GM19324 (cell line): ENCODE results near the gene CNNM2.

ENCODE experiments used
- ATAC-seq: cut with Tn5 transposase; IDR thresholded peaks from one replicate; pipeline ENCODE4 v1.9.1; 2021; ENCODE audit warnings: mild to moderate bottlenecking, moderate library complexity; ENCODE audit not compliant: unreplicated experiment, low FRiP score

CNNM2 gene

DNA sequence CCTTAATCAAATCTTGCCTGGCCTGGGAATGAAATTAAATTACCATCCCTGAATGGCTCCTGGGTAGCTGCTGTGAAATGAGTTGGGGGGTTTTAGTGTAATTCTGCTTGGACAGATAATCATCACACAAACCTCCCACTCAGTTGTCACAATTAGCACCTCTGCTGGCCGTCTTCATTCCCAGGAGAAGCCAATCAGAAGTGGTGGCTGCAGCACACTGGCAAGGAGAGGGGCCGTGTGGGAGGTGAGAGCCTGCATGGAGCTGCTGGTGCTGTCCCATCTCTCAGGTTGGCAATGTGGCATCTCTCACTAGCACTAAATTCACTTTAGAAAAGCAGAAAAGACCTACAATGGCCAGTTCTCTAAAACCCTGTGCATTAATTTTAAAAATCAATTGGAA is 182.5 kb downstream of the CNNM2 start:
- no peak for ATAC-seq

DNA sequence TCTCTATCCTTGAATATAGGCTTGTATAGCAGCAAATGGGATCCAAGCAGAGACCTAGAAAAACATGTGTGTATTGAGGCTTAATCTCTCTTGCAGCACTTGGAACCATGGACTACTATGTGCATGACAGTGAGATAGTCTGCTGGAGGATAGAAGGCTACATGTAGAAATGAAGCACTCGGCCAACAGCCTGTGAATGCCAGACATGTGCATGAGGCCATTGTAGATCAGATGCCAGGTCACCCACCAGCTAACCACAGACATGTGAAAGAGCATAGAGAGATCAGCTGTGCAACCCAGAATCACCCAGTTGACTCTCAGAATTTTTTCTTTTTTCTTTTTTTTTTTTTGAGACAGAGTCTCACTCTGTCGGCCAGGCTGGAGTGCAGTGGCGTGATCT is 184.1 kb downstream of the CNNM2 start:
- no peak for ATAC-seq

DNA sequence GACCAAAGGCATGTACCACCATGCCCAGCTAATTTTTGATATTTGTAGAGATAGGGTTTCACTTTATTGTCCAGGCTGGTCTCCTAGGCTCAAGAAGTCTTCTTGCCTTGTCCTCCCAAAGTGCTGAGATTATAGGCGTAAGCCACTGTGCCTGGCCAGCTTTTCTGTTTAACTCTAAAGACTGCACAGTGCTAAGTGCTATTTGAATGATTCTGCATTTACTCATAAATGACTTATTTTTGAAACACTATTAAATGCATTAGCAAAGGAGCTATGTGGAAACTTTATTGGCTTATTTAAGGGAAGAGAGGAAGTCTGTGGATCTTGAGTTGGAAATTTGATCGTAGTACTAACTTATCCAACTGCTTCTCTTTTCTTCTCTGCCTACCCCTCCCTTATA is 185.9 kb downstream of the CNNM2 start:
- no peak for ATAC-seq

DNA sequence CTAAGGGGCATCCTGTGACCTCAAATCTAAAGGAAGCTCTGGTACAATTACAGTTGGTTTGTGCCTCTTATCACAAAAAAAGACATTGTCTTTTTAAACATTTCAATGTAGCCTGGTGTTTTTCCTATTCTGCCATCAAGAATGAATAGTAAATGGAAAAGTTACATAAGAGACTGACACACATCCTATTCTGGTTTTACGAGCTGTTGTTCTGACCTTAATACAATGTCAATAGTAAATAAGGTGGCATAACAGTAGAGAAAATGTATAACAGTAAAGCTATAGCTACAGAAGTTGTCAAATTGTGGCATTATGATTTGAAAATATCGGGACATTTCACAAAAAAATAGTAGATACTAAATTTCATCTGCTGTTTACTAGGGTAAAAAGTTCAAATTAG is 186.6 kb downstream of the CNNM2 start:
- no peak for ATAC-seq

DNA sequence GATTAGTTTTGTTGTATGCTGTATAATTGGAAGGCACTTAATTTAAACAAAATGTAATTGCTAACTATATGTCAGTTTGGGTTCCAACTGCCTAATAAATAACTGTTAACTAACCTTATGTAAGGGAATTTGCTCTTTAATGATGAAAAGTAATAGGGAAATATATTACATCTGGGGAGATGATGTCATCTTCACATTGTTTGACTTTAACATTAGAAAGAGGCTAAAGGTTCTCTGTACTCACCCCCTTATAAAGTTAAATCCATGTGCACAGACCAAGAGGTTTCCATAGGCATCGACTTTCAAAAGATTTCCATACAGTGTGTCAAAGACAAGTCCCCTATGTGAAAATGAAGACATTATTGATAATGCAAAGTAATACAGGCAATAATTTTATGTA is 187.4 kb downstream of the CNNM2 start:
- ATAC-seq = no peak

DNA sequence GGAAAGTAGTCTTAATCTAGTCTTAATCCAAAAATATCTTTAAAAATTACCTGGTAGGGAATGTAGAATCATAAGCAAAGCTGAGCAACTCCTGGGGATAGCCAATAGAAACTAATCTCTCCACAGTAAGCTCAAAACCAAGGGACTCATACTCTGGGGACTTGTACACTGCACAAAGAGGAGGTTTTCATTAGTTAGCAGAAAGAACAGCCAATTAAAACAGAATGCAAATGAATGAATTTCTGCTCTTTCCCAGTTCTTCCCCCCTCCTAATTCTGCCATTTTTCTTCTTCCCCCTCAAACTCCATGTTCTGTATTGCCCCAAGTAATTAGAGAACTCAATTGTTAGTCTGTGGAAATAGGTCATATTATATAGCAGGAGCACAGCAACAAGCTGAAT is 188.4 kb downstream of the CNNM2 start:
- ATAC-seq = no peak

DNA sequence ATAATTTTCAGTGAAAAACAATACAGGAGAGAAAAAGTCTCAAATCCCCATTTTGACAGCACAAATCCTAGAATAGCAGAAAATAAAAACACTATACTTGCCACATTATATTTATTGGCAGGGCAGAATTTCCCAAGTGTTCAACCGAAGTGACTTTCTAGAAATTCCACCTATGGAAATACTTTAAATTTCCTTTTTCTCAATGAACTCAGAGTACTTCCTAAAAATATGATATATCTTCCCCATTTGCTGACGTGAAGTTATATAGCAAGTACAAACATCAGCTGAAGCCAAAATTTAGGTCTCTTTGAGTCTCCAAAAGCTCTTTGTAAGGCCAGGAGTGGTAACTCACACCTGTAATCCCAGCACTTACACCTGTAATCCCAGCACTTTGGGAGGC is 191.7 kb downstream of the CNNM2 start:
- no peak for ATAC-seq

DNA sequence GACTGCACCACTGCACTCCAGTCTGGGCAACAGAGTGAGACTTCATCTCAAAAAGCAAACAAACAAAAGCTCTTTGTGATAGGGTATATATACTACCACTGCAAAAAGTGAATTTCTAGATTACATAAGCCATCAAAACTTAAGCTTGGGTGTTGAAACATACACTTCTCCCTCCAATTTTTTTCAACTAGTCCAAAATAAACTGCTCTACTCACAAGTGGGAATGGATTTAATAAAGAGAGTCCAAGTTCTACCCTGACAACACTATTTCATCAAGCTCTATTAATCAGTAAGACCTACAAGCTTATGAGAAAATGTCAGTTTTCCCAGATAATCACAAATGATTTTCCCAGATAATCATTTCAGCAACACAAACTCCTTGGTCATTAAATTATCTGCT is 192.3 kb downstream of the CNNM2 start:
- no peak for ATAC-seq

DNA sequence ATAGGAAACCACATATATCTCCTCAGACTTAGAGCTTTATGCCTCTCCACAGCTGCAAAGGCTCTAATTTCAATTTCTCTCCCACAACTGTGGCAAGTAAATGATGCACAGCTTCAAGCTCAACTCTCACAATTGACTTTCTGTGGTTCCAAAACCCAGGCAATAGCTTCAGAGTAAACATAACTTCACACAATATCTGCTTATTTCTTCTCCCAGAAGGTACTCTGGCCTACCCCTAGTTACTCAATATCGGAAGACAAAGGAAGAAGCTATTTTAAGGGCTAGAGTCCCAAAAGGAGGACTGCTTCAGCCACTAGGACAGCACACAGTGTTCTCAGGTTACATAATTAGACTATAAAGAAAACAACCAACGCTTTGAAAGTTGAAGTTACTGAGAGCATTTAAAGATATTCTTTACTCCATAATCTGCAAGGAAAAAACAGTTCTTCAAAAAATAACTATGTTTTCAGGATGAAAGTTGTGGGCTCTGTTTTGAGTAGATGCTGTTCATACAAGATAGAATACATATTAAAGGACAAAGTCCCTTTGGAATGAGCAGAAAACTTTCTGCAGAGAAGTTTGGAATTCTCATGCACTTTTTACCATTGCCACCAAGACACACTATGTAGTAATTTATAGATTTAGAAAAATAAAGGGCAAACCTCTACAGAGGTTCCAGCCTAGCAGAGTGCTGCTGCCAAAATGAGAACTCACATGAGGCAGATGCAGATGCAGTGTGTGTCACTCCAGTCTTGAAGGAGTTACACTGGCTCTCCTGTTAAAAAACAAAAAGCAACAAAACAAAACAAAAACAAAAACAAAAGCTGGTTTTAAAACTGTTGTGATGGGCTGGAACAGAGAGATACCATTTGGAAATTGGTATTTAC is 193.2 kb downstream of the CNNM2 start:
- peak; percentile 42 for ATAC-seq

DNA sequence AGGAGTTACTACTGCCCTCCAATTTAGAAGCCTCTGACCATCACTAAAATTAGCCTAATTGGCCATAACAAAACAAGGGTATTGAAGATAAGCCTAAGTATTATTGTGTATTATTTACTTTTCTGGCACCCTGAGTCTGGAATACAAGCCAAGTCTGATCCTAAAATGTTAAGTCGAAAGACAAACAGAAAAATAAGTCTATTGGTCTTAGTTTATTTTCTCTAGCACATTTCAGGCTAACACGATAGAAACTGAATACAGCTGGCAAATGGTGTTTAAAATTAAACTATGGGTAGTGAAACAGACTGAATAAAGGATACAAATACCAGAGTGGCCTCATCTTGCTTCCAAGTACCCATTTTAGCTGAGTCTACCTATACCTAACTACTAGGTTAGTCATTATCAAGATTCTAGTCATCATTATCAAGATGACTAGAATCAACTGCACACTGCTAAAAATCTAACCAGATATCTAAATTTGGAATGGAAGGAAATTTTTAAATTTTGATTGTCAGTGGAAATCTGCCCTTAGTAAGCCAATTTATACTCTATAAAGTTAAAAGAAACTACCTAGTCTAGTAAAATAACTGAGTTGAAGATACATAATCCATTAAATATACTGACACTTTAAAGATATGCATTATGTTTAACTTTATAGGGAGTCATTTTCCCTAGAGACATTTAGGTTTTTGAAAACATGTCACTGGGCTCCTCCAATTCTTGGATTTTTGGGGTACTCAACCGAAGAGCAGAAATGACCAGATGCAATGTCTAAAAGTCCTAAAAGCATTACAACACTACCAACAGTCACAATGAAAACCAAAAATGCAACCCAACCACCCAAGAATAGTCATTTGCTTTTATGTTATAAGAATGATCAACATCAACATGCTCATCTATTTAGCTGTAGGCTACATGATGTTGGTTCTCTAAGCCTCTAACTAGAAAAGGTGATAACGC is 194.1 kb downstream of the CNNM2 start:
- ATAC-seq = peak; percentile 51

DNA sequence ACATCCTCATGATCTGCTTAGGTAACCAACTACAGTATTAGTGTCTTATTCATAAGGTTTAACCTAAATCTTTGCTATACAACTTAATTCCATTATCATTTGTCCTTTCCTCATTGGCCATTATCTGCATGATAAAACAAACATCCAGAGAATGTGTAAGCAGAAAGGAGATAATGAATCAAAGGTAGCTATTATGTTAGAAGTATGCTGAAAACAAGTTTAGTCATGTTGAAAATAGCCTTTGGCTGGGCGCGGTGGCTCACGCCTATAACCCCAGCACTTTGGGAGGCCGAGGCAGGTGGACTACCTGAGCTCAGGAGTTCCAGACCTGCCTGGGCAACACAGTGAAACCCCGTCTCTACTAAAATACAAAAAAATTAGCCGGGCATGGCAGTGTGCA is 196.8 kb downstream of the CNNM2 start:
- no peak for ATAC-seq

DNA sequence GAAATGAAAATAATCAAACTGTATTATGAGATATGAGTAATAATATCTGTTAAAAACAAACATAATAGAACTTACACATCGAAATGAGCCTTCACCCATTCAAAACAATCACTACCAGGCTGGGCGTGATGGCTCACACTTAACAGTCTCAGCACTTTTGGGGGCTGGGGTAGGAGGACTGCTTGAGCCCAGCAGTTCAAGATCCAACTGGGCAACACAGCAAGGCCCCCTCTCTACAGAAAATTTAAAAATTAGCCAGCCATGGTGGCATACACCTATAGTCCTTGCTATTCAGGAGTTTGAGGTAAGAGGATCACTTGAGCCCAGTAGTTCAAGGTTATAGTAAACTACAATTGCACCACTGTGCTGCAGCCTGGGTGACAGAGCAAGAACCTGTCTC is 199.2 kb downstream of the CNNM2 start:
- no peak for ATAC-seq

DNA sequence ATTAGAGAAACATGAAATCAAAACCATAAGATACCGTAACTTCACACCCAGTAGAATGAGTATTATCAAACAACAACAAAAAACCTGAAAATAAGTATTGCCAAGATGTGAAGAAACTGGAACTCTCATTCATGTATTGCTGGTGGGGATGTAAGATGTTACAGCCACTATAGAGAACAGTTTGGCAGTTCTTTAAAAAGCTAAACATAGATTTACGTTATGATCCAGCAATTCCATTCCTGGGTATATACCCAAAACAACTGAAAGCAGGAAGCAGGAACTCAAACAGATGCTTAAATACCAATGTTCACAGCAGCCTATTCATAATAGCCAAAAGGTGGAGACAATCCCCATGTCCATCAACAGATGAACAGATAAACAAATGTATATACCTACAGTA is 202.5 kb downstream of the CNNM2 start:
- ATAC-seq = no peak

DNA sequence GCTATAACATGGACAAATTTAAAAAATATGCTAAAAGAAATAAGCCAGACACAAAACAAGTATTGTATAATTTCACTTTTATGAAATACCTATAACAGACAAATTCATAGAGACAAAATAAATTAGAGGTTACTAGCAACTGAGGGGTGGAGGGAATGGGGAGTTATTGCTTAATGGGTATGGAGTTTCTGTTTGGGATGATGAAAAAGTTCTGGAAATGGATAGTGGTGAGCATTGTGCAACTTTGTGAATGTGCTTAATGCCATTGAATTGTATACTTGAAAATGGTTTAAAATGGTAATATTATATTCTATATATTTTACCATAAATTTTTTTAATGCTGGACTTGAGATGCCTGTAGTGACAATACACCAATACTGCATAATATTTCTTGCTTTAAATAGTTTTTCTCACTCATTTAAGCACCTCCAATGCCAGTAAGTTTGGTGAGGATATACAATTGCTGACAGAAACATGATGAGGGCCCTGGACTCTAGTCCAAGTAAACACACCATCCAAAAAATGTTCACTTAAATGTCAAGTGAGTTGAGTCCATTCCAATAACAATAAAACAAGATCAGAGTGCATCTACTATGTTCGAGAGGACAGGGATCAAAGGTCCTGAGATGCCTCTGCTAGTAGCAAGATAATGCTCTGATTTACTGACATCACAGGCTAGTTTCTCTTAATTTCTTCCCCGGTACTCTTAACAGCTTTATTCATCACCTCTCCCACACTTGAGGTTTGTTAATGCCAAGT is 203.1 kb downstream of the CNNM2 start:
- no peak for ATAC-seq

DNA sequence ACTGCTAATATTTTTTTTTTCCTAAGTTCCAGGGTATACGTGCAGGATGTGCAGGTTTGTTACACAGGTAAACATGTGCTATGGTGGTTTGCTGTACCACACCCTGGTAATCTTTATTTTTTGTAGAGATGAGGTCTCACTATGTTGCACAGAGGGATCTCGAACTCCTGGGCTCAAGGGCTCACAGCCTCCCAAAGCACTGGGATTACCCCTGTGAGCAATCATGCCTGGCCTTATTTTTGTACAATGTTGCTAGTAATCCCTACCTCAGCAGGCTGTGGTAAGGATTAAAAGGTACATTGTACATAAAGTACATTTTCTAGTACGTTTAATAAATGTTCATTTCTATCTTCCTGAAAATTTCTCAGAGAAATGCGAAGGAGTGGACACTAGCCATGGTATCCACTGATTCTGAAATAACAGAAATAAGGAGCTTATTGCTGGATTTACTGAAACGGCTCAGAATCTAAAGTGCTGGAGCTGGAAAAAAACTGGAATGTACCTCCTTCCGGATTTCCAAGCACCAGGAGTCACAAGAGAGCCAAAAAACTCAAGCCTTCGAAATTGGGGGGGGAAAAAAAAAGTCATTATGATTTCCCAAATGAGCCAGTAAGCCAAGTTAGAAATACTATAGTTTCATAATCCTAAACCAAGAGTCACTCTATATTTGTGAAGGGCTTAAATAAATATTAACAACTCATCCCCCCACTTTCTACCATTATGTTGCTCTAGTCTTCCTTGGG is 205.4 kb downstream of the CNNM2 start:
- no peak for ATAC-seq

DNA sequence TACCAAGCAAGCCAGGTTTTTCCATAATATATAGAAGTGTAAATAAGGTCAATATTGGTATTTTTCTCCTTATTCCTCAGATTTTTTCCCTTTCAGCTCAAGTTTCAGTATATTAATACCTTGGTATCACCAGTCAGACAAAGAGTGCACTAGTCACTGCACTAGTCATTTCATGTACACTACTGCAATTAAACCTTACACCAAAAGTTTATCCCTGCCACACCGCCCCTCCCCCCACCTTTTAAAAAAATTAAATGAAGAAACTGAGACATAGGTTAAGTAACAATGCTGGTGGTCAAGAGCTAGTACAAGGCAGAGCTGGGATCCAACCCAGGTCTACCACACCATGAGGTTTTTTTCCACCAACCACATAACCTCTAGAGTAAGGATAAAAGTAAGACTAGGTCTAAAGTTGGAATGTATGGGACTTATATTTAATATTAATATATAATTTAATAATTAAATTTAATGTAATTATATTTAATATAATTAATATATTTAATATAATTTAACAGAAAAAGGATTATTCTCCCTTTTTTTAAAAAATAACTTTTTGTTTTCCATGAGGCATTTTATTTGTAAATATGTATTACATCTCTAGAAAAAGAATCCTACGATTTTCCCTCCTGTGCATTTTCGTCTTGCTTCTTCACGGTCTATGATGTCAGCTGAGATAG is 206.5 kb downstream of the CNNM2 start:
- no peak for ATAC-seq

DNA sequence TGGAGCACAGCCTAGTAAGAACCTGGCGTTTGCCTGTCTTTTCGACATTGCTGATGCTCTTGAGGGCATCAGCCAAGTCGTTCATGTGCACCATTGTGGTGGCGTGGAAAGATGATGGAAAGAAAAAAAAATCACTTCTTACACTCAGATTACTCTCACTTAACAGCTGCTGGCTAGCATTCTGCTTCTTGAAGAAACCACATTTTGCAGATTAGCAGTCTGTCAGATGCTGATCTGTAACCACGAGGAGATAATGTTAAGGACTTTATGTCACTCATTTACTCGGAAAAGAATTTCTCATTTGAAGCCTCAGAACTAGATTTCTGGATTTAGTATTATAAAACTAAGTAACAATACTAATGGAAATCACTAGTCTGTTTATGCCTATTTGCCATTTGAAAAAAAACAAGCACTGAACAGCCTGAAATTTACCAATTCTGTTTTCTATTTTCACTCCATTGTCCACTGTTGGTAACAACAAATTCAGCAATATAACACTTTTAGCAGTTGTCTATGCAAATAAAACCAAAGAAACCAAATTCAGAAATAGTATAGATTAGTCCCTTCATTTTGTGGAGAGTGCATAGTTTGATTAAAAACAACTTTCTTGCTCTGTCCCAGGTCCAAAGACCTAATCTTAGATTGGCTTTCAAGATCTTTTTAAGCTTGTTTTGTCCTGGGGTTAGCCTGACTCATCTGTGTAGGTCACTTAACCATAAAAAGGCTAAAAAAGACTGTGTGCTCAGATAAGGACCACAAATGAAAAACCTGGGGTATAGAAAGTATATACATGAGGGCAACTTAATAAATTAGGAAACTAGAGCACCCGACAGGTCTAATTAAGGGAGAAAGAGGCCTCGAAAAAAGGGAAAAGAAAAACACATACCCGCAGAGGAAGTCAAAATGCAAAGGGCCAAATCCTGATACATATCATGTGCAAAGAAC is 207.5 kb downstream of the CNNM2 start:
- ATAC-seq = peak; percentile 62

DNA sequence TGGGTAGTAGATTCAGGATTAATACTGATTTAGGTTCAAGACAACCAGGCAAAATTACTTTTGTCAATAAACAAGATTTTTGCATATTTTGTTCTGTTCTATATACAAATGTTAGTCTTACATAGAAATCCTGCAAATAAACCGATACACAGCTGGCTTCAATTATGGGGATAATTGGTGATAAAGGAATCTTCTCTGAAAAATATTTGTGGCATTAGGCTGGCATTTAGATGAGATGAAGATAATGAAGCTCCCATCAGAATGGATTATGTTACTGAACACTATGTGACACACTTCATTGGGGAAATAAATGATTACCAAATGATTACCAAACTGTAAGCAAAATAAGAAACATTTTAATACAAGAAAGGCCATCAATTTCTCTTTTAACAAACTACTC is 209.1 kb downstream of the CNNM2 start:
- ATAC-seq = no peak
